Measurements from ENCODE around the gene STK38. TPM values are rescaled to one million over a fixed set of nuclear protein-coding genes. Genes with fewer than 3 reads are reported as not detected.

Gene STK38
- total RNA-seq, 4 donors from 2014 or later = 59.1 to 101 (median 86.4) TPM

GRCh38 chr6:36510365-36510764 lies 36.9 kb downstream of the STK38 start:
- H3K9me3 ChIP-seq = no peaks in the 10 kb centered on the region
- no peak overlapping the region for H3K4me3 ChIP-seq
- peak; percentile 95 for DNase-seq
- in situ Hi-C loops (cut with MboI; ENCODE audit: low pct_ligation_motif_present in 1 of 4, low pct_unique_long_range_greater_than_20kb in 1 of 4, low sequenced_read_pairs in 3 of 4) (no loop called here), intact Hi-C loops (cut with DNase I; ENCODE audit: low total_unique reads) (no loop called here)
- no peaks in the 10 kb centered on the region for H3K27me3 ChIP-seq
- TF ChIP-seq POLR2AphosphoS5 (IDR thresholded peaks at IDR 0.05) = peak in 1 of 3 donors; percentile 55
- no peak for TF ChIP-seq CTCF (IDR thresholded peaks at IDR 0.05)
- H3K36me3 ChIP-seq = peaks cover 0 to 12% (median 0%) of the 10 kb centered on the region in 4 donors
- H3K27ac ChIP-seq = peak overlapping the region; percentile 74 to 81 (median 77)
- 50% methylated on average over 3 of the region's 3 CpGs; no CpG with 5 or more reads in 1 of the 2 donors for WGBS, 2 donors (ENCODE audit: low coverage in 1 of 2)
- peaks cover 3 to 82% (median 43%) of the 10 kb centered on the region in 4 donors for H3K4me1 ChIP-seq

GRCh38 chr6:36508532-36508931 lies 38.7 kb downstream of the STK38 start:
- no peak for DNase-seq
- no peaks in the 10 kb centered on the region for H3K9me3 ChIP-seq
- in situ Hi-C loops (cut with MboI; ENCODE audit: low pct_ligation_motif_present in 1 of 4, low pct_unique_long_range_greater_than_20kb in 1 of 4, low sequenced_read_pairs in 3 of 4) (no loop called here), intact Hi-C loops (cut with DNase I; ENCODE audit: low total_unique reads) (no loop called here)
- no peak overlapping the region for H3K4me3 ChIP-seq
- whole genome bisulfite sequencing, 2 donors (ENCODE audit: low coverage in 1 of 2) = 92% methylated on average over 10 of the region's 10 CpGs; no CpG with 5 or more reads in 1 of the 2 donors
- no peak for TF ChIP-seq POLR2A (IDR thresholded peaks at IDR 0.05)
- no peak for TF ChIP-seq EP300 (IDR thresholded peaks at IDR 0.05; ENCODE audit: low read depth)
- TF ChIP-seq POLR2AphosphoS5 (IDR thresholded peaks at IDR 0.05) = no peak
- no peak for TF ChIP-seq CTCF (IDR thresholded peaks at IDR 0.05)
- H3K36me3 ChIP-seq = peaks cover 0 to 12% (median 0%) of the 10 kb centered on the region in 4 donors
- H3K27me3 ChIP-seq = no peaks in the 10 kb centered on the region
- peak overlapping the region in 2 of 4 donors; percentile 11 to 69 for H3K27ac ChIP-seq
- peaks cover 0 to 87% (median 45%) of the 10 kb centered on the region in 4 donors for H3K4me1 ChIP-seq

- intact Hi-C loops (cut with DNase I; ENCODE audit: low total_unique reads) (no loop called here), in situ Hi-C loops (cut with MboI; ENCODE audit: low pct_ligation_motif_present in 1 of 4, low pct_unique_long_range_greater_than_20kb in 1 of 4, low sequenced_read_pairs in 3 of 4) (no loop called here)
- no peak for DNase-seq
- no peaks in the 10 kb centered on the region for H3K9me3 ChIP-seq
- H3K4me1 ChIP-seq = peaks cover 0 to 77% (median 38%) of the 10 kb centered on the region in 4 donors
- H3K36me3 ChIP-seq = peaks cover 0 to 8% (median 0%) of the 10 kb centered on the region in 4 donors
- H3K27ac ChIP-seq = peak overlapping the region; percentile 61 to 72 (median 66)
- 34 to 55% methylated on average over 2 of the region's 2 CpGs for WGBS, 2 donors (ENCODE audit: low coverage in 1 of 2)
- TF ChIP-seq EP300 (IDR thresholded peaks at IDR 0.05; ENCODE audit: low read depth) = no peak
- no peak for TF ChIP-seq CTCF (IDR thresholded peaks at IDR 0.05)
- TF ChIP-seq POLR2A (IDR thresholded peaks at IDR 0.05) = no peak
- peak in 1 of 3 donors; percentile 17 for TF ChIP-seq POLR2AphosphoS5 (IDR thresholded peaks at IDR 0.05)
- no peaks in the 10 kb centered on the region for H3K27me3 ChIP-seq
- no peak overlapping the region for H3K4me3 ChIP-seq
Observed at GRCh38 chr6:36506611-36507010, 40.7 kb downstream of the STK38 start.

- intact Hi-C loops (cut with DNase I; ENCODE audit: low total_unique reads) = no loop called here
Observed at GRCh38 chr6:36505744-36506534, 41.3 kb downstream of the STK38 start.

More at GRCh38 chr6:36505744-36506534, 41.3 kb downstream of the STK38 start:
- WGBS, 2 donors (ENCODE audit: low coverage in 1 of 2) = 60 to 62% methylated on average over 6 of the region's 6 CpGs
- peak overlapping the region; percentile 57 to 72 (median 66) for H3K27ac ChIP-seq
- peaks cover 0 to 8% (median 0%) of the 10 kb centered on the region in 4 donors for H3K36me3 ChIP-seq
- DNase-seq = no peak
- H3K4me1 ChIP-seq = peaks cover 0 to 70% (median 33%) of the 10 kb centered on the region in 4 donors
- H3K4me3 ChIP-seq = no peak overlapping the region
- no peaks in the 10 kb centered on the region for H3K9me3 ChIP-seq
- no peaks in the 10 kb centered on the region for H3K27me3 ChIP-seq
- TF ChIP-seq EP300 (IDR thresholded peaks at IDR 0.05; ENCODE audit: low read depth) = no peak
- no peak for TF ChIP-seq POLR2AphosphoS5 (IDR thresholded peaks at IDR 0.05)
- TF ChIP-seq POLR2A (IDR thresholded peaks at IDR 0.05) = no peak
- no peak for TF ChIP-seq CTCF (IDR thresholded peaks at IDR 0.05)
- in situ Hi-C loops (cut with MboI; ENCODE audit: low pct_ligation_motif_present in 1 of 4, low pct_unique_long_range_greater_than_20kb in 1 of 4, low sequenced_read_pairs in 3 of 4) = no loop called here
